ENCODE measurements around the gene EFCAB12. TPM values are rescaled to one million over a fixed set of nuclear protein-coding genes. Genes with fewer than 3 reads are reported as not detected.

Gene EFCAB12
- total and polyA plus RNA-seq, 2 of the 8 experiments (the other 6 are each of a cell fraction or from before 2014, with no cell fraction given): 0.60 to 0.99 TPM

DNA sequence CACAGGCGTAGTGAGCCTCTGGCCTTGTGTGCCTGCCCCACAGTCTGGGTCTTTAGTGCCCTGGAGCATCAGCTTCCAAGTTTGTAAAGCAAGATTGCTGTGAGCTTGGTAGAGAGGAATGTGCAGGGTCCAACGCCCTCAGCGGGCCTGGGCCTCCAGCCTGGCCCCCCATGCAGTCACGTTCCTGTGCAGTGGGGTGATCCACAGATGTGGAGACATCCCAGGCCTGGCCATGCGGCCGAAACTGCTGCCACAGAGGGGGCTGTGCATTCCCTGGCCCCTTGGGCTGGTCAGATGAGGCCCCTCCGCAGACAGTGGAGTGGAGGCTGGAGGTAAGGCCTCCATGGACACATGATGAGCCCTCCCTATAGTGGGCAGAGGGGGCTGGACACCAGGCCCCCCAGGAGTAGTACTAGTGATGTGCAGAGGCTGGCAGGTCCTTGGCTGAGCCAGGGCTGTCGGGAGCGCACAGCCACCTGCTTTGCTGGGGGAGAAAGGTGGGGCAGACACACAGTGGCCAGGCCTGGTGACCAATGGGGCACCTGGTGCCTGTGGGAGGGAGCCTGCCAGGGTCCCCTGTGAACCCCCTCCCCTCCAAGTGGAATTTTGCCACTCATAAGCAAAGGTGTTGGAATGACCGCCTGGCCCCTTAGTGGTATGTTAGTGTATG, 71.5 kb downstream of the EFCAB12 start (continued):
- TF ChIP-seq FOSL1 (IDR thresholded peaks at IDR 0.05; ENCODE audit: insufficient read depth, low read depth, low read length) (no peak), SP2 (IDR thresholded peaks at IDR 0.05; ENCODE audit: low read length) (no peak), NRF1 (IDR thresholded peaks at IDR 0.05; ENCODE audit: low read depth, low read length) (no peak), KDM1A (IDR thresholded peaks at IDR 0.05; ENCODE audit: borderline replicate concordance, low read length) (no peak), BACH1 (IDR thresholded peaks at IDR 0.05; ENCODE audit: low read length) (no peak), ASH2L (IDR thresholded peaks at IDR 0.05; ENCODE audit: low read length) (no peak), SIRT6 (IDR thresholded peaks at IDR 0.05; ENCODE audit: low read length) (no peak), RFX5 (IDR thresholded peaks at IDR 0.05; ENCODE audit: borderline replicate concordance, low read depth, low read length) (no peak), CBX8 (IDR thresholded peaks at IDR 0.05; ENCODE audit: borderline replicate concordance, low read depth, low read length) (no peak)
- TF ChIP-seq, protein P1, sequence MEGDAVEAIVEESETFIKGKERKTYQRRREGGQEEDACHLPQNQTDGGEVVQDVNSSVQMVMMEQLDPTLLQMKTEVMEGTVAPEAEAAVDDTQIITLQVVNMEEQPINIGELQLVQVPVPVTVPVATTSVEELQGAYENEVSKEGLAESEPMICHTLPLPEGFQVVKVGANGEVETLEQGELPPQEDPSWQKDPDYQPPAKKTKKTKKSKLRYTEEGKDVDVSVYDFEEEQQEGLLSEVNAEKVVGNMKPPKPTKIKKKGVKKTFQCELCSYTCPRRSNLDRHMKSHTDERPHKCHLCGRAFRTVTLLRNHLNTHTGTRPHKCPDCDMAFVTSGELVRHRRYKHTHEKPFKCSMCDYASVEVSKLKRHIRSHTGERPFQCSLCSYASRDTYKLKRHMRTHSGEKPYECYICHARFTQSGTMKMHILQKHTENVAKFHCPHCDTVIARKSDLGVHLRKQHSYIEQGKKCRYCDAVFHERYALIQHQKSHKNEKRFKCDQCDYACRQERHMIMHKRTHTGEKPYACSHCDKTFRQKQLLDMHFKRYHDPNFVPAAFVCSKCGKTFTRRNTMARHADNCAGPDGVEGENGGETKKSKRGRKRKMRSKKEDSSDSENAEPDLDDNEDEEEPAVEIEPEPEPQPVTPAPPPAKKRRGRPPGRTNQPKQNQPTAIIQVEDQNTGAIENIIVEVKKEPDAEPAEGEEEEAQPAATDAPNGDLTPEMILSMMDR (IDR thresholded peaks at IDR 0.05; ENCODE audit: control extremely low read depth in 1 of 3, insufficient read depth in 1 of 3, low read depth in 1 of 3, low read length in 3 of 3): no peak
- TF ChIP-seq, protein P2, sequence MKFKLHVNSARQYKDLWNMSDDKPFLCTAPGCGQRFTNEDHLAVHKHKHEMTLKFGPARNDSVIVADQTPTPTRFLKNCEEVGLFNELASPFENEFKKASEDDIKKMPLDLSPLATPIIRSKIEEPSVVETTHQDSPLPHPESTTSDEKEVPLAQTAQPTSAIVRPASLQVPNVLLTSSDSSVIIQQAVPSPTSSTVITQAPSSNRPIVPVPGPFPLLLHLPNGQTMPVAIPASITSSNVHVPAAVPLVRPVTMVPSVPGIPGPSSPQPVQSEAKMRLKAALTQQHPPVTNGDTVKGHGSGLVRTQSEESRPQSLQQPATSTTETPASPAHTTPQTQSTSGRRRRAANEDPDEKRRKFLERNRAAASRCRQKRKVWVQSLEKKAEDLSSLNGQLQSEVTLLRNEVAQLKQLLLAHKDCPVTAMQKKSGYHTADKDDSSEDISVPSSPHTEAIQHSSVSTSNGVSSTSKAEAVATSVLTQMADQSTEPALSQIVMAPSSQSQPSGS (IDR thresholded peaks at IDR 0.05; ENCODE audit: low read length): no peak

All from H1 (cell line).